HG02970 (cell line): Measurements from ENCODE around the gene EPHB6.

Experiments used
- ATAC-seq: cut with Tn5 transposase; IDR thresholded peaks from one replicate; pipeline ENCODE4 v1.9.1; 2021; ENCODE audit warnings: mild to moderate bottlenecking, moderate library complexity, moderate number of reproducible peaks; ENCODE audit not compliant: unreplicated experiment, low FRiP score

EPHB6 gene

DNA sequence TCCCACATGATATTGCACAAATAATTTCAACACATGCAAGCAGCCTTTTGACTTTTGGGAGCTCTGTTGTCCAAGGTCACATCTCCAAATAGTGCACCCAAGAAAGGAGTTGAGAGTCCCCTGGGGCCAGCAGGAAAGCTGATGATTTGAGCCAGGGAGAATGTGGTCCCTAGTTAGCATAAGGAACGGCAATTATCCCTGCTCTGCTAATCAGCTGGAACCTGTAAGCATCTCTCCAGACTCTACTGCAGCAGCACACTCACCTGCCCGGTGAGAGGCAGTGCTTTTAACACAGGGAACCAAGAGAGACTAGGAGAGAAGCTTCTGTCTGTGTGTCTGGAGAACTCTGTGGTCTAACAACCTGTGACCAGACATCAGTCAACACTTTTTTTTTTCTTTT lies 61.6 kb downstream of the EPHB6 start:
- no peak for ATAC-seq

DNA sequence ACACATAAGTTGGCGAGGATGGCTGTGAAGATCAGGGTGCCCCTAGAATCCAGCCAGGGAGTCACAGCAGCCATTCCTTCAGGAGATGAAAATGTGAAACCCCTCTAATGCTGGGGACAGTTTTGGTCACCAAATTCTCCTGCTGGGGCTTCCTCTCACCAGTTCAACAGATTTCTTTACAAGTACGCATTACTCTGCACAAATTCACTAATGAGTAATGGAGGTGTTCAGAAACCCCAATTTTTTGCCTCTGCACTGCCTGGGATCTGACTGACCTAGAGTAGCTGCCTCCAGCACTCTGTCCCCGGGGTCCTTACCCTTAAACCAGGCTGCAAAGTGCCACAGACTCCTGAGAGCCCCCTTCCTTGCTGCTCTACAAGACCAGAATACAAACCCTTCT lies 62.6 kb downstream of the EPHB6 start:
- no peak for ATAC-seq

DNA sequence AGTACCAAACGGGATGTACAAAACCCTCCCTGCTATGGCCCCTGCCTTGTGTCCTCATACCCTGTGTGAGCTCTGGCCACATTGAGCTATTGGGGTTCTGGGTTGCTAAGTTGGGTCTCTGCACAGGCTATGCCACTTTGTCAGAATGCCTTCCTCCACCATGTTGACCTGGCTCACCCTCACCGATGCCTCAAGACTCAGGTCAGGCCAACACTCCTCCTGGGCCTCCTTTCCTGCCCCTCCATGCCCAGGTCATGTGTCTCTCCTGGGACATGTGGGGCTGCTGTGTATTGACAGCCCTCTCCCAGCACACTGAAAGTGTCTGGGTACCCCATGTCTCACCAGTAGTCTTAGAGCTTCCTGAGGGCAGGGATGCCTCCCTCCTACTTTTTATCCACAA lies 64.0 kb downstream of the EPHB6 start:
- no peak for ATAC-seq

DNA sequence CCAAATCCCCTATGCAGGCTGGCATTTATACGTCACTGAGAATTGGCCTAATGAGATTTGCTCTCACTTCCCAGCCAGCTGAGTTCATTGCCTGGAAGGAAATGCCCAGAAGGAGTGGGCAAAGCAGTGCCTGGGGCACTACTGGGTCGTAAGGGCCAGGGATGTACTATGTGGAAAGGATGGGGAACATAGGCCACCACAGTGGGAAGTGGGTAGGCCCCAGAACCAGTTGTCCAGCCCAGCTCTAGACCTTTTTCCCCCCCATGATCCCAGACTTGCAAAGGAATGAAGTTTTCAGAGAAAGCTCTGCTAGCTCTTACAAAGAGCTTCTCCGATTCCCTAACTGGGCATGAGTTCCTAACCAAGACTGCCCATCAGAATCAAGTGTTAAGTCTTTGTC lies 64.8 kb downstream of the EPHB6 start:
- ATAC-seq: no peak
